ENCODE data around the gene GPRASP2. TPM values are rescaled to one million over a fixed set of nuclear protein-coding genes. Genes with fewer than 3 reads are reported as not detected.

GPRASP2 gene
- total RNA-seq, 2 donors from 2014 or later = 6.2 to 7.3 TPM

DNA sequence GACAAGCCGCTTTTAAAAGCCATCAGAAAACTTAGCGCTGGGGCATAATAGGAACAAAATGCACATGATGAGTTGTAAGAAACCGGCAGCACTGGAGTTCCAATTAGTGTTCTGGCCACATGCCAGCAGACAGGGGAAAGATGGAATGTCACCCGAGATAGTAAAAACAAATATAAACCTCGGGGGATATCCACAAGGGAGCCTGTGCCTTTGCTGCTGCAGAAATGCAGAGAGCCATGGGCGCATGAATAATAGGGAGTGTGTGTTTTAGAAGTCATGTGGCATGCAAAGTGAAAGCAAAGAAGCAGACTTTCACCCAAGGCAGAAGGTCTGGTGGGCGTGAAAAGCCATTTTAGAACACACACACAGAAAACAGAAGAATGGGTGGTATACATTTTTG, 27.4 kb downstream of the GPRASP2 start:
- Histone ChIP-seq H3K27ac (no peak overlapping the region), H3K36me3 (replicated peaks in 1 of 2; ENCODE audit: insufficient read depth in 1 of 2, low read depth in 2 of 2) (no peaks in the 10 kb centered on the region), H3K4me1 (no peaks in the 10 kb centered on the region), H3K27me3 (no peaks in the 10 kb centered on the region), H3K9me3 (no peaks in the 10 kb centered on the region), H3K4me3 (no peak overlapping the region)
- DNase-seq (no peak), ATAC-seq (no peak)
- 76 to 80% methylated on average over 7 of the region's 7 CpGs for WGBS, 2 donors
- TF ChIP-seq, protein P1, sequence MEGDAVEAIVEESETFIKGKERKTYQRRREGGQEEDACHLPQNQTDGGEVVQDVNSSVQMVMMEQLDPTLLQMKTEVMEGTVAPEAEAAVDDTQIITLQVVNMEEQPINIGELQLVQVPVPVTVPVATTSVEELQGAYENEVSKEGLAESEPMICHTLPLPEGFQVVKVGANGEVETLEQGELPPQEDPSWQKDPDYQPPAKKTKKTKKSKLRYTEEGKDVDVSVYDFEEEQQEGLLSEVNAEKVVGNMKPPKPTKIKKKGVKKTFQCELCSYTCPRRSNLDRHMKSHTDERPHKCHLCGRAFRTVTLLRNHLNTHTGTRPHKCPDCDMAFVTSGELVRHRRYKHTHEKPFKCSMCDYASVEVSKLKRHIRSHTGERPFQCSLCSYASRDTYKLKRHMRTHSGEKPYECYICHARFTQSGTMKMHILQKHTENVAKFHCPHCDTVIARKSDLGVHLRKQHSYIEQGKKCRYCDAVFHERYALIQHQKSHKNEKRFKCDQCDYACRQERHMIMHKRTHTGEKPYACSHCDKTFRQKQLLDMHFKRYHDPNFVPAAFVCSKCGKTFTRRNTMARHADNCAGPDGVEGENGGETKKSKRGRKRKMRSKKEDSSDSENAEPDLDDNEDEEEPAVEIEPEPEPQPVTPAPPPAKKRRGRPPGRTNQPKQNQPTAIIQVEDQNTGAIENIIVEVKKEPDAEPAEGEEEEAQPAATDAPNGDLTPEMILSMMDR (IDR thresholded peaks at IDR 0.05) = no peak
- TF ChIP-seq POLR2A (IDR thresholded peaks at IDR 0.05) = no peak
- intact Hi-C loops (cut with DNase I) = no loop called here

DNA sequence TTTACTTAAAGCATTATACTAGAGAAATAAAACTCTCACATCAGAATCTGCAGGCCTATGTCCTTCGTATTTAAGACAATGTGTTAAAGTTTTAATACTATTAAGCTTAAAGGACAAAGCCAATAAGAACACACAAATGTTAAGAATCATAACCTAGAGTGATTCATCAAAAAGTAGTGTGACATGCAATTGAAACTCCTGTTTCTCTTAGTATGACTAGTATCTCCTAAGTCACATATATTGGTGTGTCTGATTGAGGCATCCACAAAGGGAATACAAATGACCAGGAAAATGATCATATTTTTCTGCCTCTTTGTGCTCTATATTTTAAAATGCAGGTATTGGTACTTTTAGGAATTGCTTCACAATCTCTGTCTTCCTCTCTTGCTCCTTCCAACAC, 32.1 kb downstream of the GPRASP2 start:
- Histone ChIP-seq H3K27me3 (no peaks in the 10 kb centered on the region), H3K9me3 (no peaks in the 10 kb centered on the region), H3K36me3 (replicated peaks in 1 of 2; ENCODE audit: insufficient read depth in 1 of 2, low read depth in 2 of 2) (no peaks in the 10 kb centered on the region), H3K4me1 (no peaks in the 10 kb centered on the region), H3K4me3 (no peak overlapping the region), H3K27ac (no peak overlapping the region)
- ATAC-seq = no peak
- no peak for DNase-seq
- intact Hi-C loops (cut with DNase I) = no loop called here
- WGBS, 2 donors = 95 to 97% methylated on average over 1 of the region's 1 CpG
- TF ChIP-seq, protein P1 (IDR thresholded peaks at IDR 0.05) = no peak
- no peak for TF ChIP-seq POLR2A (IDR thresholded peaks at IDR 0.05)

DNA sequence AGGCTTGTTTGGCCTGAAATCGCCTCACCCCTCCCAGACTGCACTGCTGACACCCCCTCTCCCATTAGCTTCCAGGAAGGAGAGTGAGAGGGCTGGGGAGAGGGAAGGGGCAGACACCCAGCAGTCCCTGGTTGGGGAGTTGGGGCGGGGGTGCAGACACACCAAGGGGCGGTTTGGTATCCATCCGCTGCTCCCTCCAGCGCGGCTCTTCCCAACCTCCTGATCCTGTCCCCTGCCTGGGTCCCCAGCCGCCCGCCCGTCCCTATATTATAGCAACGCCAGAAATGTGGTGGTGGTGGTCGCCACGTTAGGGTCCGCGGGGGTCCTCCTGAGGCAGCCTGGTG, 33.2 kb downstream of the GPRASP2 start:
- no peak overlapping the region for H3K27ac ChIP-seq
- H3K4me1 ChIP-seq = no peaks in the 10 kb centered on the region
- no peak for DNase-seq
- intact Hi-C loops (cut with DNase I) = no loop called here
- WGBS, 2 donors = 4 to 59% methylated on average over 5 to 8 of the region's 14 CpGs
- no peaks in the 10 kb centered on the region for H3K36me3 ChIP-seq (replicated peaks in 1 of 2; ENCODE audit: insufficient read depth in 1 of 2, low read depth in 2 of 2)
- no peak for ATAC-seq
- H3K27me3 ChIP-seq = no peaks in the 10 kb centered on the region
- peak overlapping the region in 1 of 2 donors; percentile 8 for H3K4me3 ChIP-seq
- no peak for TF ChIP-seq POLR2A (IDR thresholded peaks at IDR 0.05)
- TF ChIP-seq, protein P1 (IDR thresholded peaks at IDR 0.05) = no peak
- H3K9me3 ChIP-seq = no peaks in the 10 kb centered on the region

DNA sequence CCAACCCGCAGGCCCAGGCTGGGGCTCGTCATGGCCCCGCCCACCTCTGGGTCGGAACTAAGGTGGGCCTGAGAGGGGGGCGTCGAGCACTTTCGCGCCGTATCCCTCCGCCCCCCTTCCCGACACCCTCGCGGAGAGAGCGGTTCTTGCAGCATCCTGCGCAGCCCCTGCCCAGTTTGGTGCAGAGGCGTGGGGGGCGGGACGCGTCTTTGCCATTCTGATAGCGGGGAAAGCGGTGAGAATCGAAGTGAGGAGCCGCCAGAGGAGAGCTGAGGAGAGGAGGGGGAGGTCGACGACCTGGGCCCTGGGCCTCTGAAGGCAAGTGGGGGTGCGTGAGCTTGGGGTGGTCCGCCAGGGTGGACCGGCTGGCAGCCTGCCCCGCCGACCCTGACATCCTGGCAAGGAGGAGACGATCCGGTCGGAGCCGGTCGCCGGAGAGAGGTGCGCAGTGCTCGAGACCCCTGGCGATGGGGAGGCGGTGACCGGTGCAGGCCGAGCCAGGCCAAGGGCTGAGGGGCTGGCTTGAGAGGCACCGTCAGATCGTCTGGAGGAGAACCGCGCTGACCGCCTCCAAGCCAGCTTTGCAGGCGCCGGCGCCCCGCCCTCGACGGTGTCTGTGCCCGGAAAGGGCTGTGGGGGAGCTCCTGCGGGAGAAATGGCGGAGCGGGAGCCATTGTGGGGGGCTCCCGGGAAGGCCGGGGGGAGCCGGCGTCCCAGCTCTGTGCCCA, 33.8 kb downstream of the GPRASP2 start:
- intact Hi-C loops (cut with DNase I) = no loop called here
- ATAC-seq = peak; percentile 40
- peak; percentile 16 to 45 (median 34) for DNase-seq

More for the DNA sequence above, 33.8 kb downstream of the GPRASP2 start:
- TF ChIP-seq POLR2A (IDR thresholded peaks at IDR 0.05) = no peak
- TF ChIP-seq, protein P1 (IDR thresholded peaks at IDR 0.05) = no peak
- Histone ChIP-seq H3K36me3 (replicated peaks in 1 of 2; ENCODE audit: insufficient read depth in 1 of 2, low read depth in 2 of 2) (no peaks in the 10 kb centered on the region), H3K27me3 (no peaks in the 10 kb centered on the region), H3K27ac (no peak overlapping the region), H3K4me1 (no peaks in the 10 kb centered on the region), H3K4me3 (peak overlapping the region in 1 of 2 donors; percentile 8), H3K9me3 (no peaks in the 10 kb centered on the region)
- 3% methylated on average over 37 of the region's 61 CpGs; no CpG with 5 or more reads in 1 of the 2 donors for WGBS, 2 donors
